Loucy (cell line): ENCODE results near the gene NDEL1.

ENCODE experiments used
- CTCF ChIP-seq: fragments of 200-600 bp; sonication (generic); conservative IDR thresholded peaks from 2 replicates; pipeline ENCODE4 v1.5.1; 2014; ENCODE audit warnings: mild to moderate bottlenecking, antibody characterized with exemption, low read length
- EZH2phosphoT487 ChIP-seq: fragments of 200-600 bp; IDR thresholded peaks from 2 replicates; pipeline ENCODE4 v1.6.1; 2018; ENCODE audit warnings: antibody characterized with exemption, mild to moderate bottlenecking, moderate library complexity, borderline replicate concordance

GRCh38 chr17:8496081-8496480 is 60.4 kb downstream of the NDEL1 start:
- TF ChIP-seq CTCF = no peak
- no peak for TF ChIP-seq EZH2phosphoT487
